NCI-H82 treated with DMSO at 0.1 percent for 48 hours (cell line): ENCODE results near the gene RASSF3.
"Not testable (repeated sequence)": the region's sequence is repeated elsewhere in the genome, so short reads cannot be mapped to it uniquely, and the experiment has no call there.

Experiments used
- DNase-seq: peaks from one replicate; lab custom pipeline; 2025; ENCODE audit not compliant: unreplicated experiment; lab: John Stamatoyannopoulos, UW

Gene RASSF3

GRCh38 chr12:64610079-64610659, at the start of gene RASSF3:
TSS of gene RASSF3 (plus strand) at chr12:64610495. CDS start at chr12:64610633, 138 bp downstream.
- no peak for DNase-seq

GRCh38 chr12:64561302-64562136, 48.8 kb upstream of the RASSF3 start:
- DNase-seq: no peak

- no peak for DNase-seq
Measured at GRCh38 chr12:64566122-64566521, 44.2 kb upstream of the RASSF3 start.

GRCh38 chr12:64566831-64567517, 43.3 kb upstream of the RASSF3 start:
- DNase-seq: peak; percentile 67

GRCh38 chr12:64567570-64567969, 42.7 kb upstream of the RASSF3 start:
- DNase-seq: no peak

GRCh38 chr12:64568298-64568697, 42.0 kb upstream of the RASSF3 start:
- no peak for DNase-seq

GRCh38 chr12:64569923-64570691, 40.2 kb upstream of the RASSF3 start:
- no peak for DNase-seq

GRCh38 chr12:64571411-64571810, 38.9 kb upstream of the RASSF3 start:
- DNase-seq: no peak

- no peak for DNase-seq
Measured at GRCh38 chr12:64572241-64572640, 38.1 kb upstream of the RASSF3 start.

GRCh38 chr12:64574837-64575236, 35.5 kb upstream of the RASSF3 start:
- no peak for DNase-seq

- DNase-seq: no peak
Measured at GRCh38 chr12:64577046-64577445, 33.2 kb upstream of the RASSF3 start.

- DNase-seq: no peak
Measured at GRCh38 chr12:64578566-64578965, 31.7 kb upstream of the RASSF3 start.

- DNase-seq: no peak
Measured at GRCh38 chr12:64580681-64581080, 29.6 kb upstream of the RASSF3 start.

- DNase-seq: no peak
Measured at GRCh38 chr12:64582114-64582513, 28.2 kb upstream of the RASSF3 start.

GRCh38 chr12:64582862-64583261, 27.4 kb upstream of the RASSF3 start:
- DNase-seq: no peak

GRCh38 chr12:64583395-64583770, 26.9 kb upstream of the RASSF3 start:
- not testable (repeated sequence) for DNase-seq

GRCh38 chr12:64583771-64584421, 26.4 kb upstream of the RASSF3 start:
- DNase-seq: peak; percentile 42

GRCh38 chr12:64585104-64585503, 25.2 kb upstream of the RASSF3 start:
- DNase-seq: no peak

- no peak for DNase-seq
Measured at GRCh38 chr12:64587447-64587846, 22.8 kb upstream of the RASSF3 start.

- DNase-seq: no peak
Measured at GRCh38 chr12:64590183-64590582, 20.1 kb upstream of the RASSF3 start.
